CD14-positive monocyte (primary cell): ENCODE data around the gene DSCAML1. TPM values are rescaled to one million over a fixed set of nuclear protein-coding genes. Genes with fewer than 3 reads are reported as not detected.
A peak's percentile ranks its signal among the peaks of the same experiment; 100 is the strongest.

Experiments
- DNase-seq, 3 donors: peaks; one replicate each; pipeline ENCODE4 v3.0.0-alpha.2; 2011 to 2022
- H2AFZ ChIP-seq: 2 replicates; pipeline ENCODE4 v1.6.0; 2012; ENCODE audit warnings: mild to moderate bottlenecking, low read depth, low read length, inconsistent platforms; ENCODE audit not compliant: insufficient read depth, poor library complexity, severe bottlenecking
- H3K27ac ChIP-seq, 2 donors: 1 replicate in 1 of 2; 2 replicates in 1 of 2; pipeline ENCODE4 v1.5.1; 2012 to 2013; ENCODE audit warnings: low read length in 2 of 2, control low read depth in 1 of 2, inconsistent platforms in 1 of 2, low read depth in 1 of 2, mild to moderate bottlenecking in 1 of 2
- H3K27me3 ChIP-seq, 2 donors: one replicate each; pipeline versions ENCODE4 v1.6.0 to v1.6.1; 2011 to 2013; ENCODE audit warnings: low read length in 2 of 2; ENCODE audit not compliant: control insufficient read depth in 2 of 2, insufficient read depth in 2 of 2
- H3K36me3 ChIP-seq, 2 donors: replicated peaks in 1 of 2; 1 replicate in 1 of 2; 2 replicates in 1 of 2; pipeline versions ENCODE4 v1.5.1 to v1.6.1; 2012 to 2013; ENCODE audit warnings: low read length in 2 of 2, control low read depth in 1 of 2, inconsistent platforms in 1 of 2, mild to moderate bottlenecking in 1 of 2; ENCODE audit not compliant: insufficient read depth in 2 of 2, control insufficient read depth in 1 of 2
- H3K4me1 ChIP-seq, 2 donors: 1 replicate in 1 of 2; 2 replicates in 1 of 2; pipeline versions ENCODE4 v1.5.1 to v1.6.1; 2012 to 2013; ENCODE audit warnings: low read length in 2 of 2, control low read depth in 1 of 2, inconsistent platforms in 1 of 2, mild to moderate bottlenecking in 1 of 2, moderate library complexity in 1 of 2; ENCODE audit not compliant: insufficient read depth in 2 of 2, control insufficient read depth in 1 of 2
- H3K4me2 ChIP-seq: replicated peaks from 2 replicates; pipeline ENCODE3; 2012; ENCODE audit warnings: low read length, moderate library complexity, mild to moderate bottlenecking; ENCODE audit not compliant: poor library complexity, severe bottlenecking; ENCODE audit errors: extremely low read depth
- H3K4me3 ChIP-seq, 3 experiments: fragments of 200-600 bp in 1 of 3; sonication (generic) in 1 of 3; replicated peaks in 1 of 3; 1 replicate in 2 of 3; 2 replicates in 1 of 3; pipeline ENCODE4 v1.5.1; 2011 to 2013; ENCODE audit warnings: low read length in 3 of 3, mild to moderate bottlenecking in 3 of 3, control low read depth in 2 of 3, low read depth in 2 of 3, inconsistent platforms in 1 of 3, moderate library complexity in 1 of 3
- H3K79me2 ChIP-seq: 2 replicates; pipeline ENCODE4 v1.6.0; 2012; ENCODE audit warnings: mild to moderate bottlenecking, control low read depth, inconsistent platforms, low read length, moderate library complexity; ENCODE audit not compliant: insufficient read depth
- H3K9ac ChIP-seq: 2 replicates; pipeline ENCODE4 v1.6.0; 2017; ENCODE audit warnings: low read length, mild to moderate bottlenecking; ENCODE audit not compliant: insufficient read depth, poor library complexity, severe bottlenecking
- H3K9me3 ChIP-seq, 2 donors: replicated peaks in 1 of 2; 1 replicate in 1 of 2; 2 replicates in 1 of 2; pipeline versions ENCODE4 v1.5.1 to v1.6.1; 2012 to 2013; ENCODE audit warnings: low read length in 2 of 2, control low read depth in 1 of 2; ENCODE audit not compliant: control insufficient read depth in 1 of 2, insufficient read depth in 1 of 2
- H4K20me1 ChIP-seq: 2 replicates; pipeline ENCODE4 v1.6.0; 2012; ENCODE audit warnings: mild to moderate bottlenecking, low read length, control low read depth, moderate library complexity; ENCODE audit not compliant: insufficient read depth
- H3K27ac Mint-ChIP-seq, 7 donors: one replicate each; pipeline ENCODE4 v1.8.0; 2020; ENCODE audit warnings: mild to moderate bottlenecking in 7 of 7, mixed read lengths in 7 of 7, moderate library complexity in 6 of 7, inconsistent platforms in 2 of 7
- H3K27me3 Mint-ChIP-seq, 3 donors: one replicate each; pipeline ENCODE4 v1.8.0; 2021 to 2022; ENCODE audit warnings: low read depth in 3 of 3, mild to moderate bottlenecking in 3 of 3, mixed read lengths in 3 of 3, moderate library complexity in 3 of 3, inconsistent platforms in 1 of 3
- H3K36me3 Mint-ChIP-seq, 2 donors: one replicate each; pipeline ENCODE4 v1.8.0; 2020; ENCODE audit warnings: mixed read lengths in 2 of 2, inconsistent platforms in 1 of 2, mild to moderate bottlenecking in 1 of 2
- H3K4me1 Mint-ChIP-seq: one replicate; pipeline ENCODE4 v1.8.0; 2020; ENCODE audit warnings: mild to moderate bottlenecking, mixed read lengths
- H3K4me3 Mint-ChIP-seq, 2 donors: one replicate each; pipeline ENCODE4 v1.8.0; 2020; ENCODE audit warnings: mild to moderate bottlenecking in 2 of 2, mixed read lengths in 2 of 2, moderate library complexity in 1 of 2
- H3K9me3 Mint-ChIP-seq, 7 donors: one replicate each; pipeline ENCODE4 v1.8.0; 2020 to 2022; ENCODE audit warnings: mixed read lengths in 7 of 7, mild to moderate bottlenecking in 6 of 7, moderate library complexity in 6 of 7, inconsistent platforms in 2 of 7
- WGBS: methylation state at CpG from one replicate; pipeline ENCODE4 v1.1.5; 2013; ENCODE audit warnings: missing lambda C conversion rate; ENCODE audit not compliant: insufficient coverage; 5-methylcytosine and 5-hydroxymethylcytosine counted together
- intact Hi-C, 2 donors: fragments of 100-400 bp; cut with micrococcal nuclease; formaldehyde crosslinking; loops; one replicate each; pipeline versions ENCODE4 v1.15.0 to v1.15.1; 2023
- polyA plus RNA-seq, 3 donors: library from polyadenylated mRNA; depleted of rRNA in 1 of 3; unstranded in 2 of 3; stranded (reverse) in 1 of 3; fragments of 300-500 nt in 2 of 3; fragments of >200 nt in 1 of 3; fragmentation: Illumina TruSeq in 2 of 3; gene quantifications; 1 replicate in 2 of 3; 2 replicates in 1 of 3; pipeline ENCODE4 v1.2.3, GENCODE V29; 2012 to 2021
- TF ChIP-seq, protein P1 (sequence below): fragments of 200-600 bp; IDR thresholded peaks from one replicate; pipeline ENCODE4 v1.8.0; 2022; ENCODE audit warnings: antibody characterized with exemption, mild to moderate bottlenecking

DSCAML1 gene
- polyA plus RNA-seq, 3 donors = not detected

DNA sequence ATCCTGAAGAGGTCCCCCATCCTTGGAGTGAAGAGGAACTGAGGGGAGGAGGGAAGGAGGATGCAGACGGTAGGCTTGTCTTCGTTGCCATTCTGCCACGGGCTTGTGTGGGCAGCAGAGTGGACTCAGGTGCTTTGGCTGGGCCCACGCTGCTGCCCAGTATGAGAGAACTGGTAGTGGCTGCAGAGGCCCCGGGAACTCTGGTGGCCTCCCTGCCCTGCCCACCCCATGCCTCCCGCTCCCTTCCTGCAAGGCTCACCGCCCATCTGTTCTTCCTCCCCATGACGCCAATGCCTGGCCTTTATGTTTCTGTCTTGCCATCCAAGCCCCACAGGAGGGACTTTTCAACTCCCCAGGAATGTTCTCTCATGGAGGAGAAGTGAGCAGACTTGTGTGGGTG lies 157.4 kb downstream of the DSCAML1 start:
- Histone ChIP-seq H3K9me3 (no peaks in the 10 kb centered on the region), H3K79me2 (no peaks in the 10 kb centered on the region), H3K27me3 (no peaks in the 10 kb centered on the region), H2AFZ (no peak overlapping the region), H3K27ac (no peak overlapping the region), H3K4me2 (no peak overlapping the region), H4K20me1 (no peaks in the 10 kb centered on the region), H3K4me1 (no peaks in the 10 kb centered on the region), H3K36me3 (no peaks in the 10 kb centered on the region), H3K4me3 (no peak overlapping the region), H3K9ac (no peak overlapping the region)
- Mint-ChIP-seq H3K4me1 (no peaks in the 10 kb centered on the region), H3K27ac (peak overlapping the region in 1 of 7 donors; percentile 15), H3K36me3 (no peaks in the 10 kb centered on the region), H3K4me3 (no peak overlapping the region), H3K9me3 (peaks cover 0 to 2% (median 0%) of the 10 kb centered on the region in 7 donors), H3K27me3 (peaks cover 7 to 13% (median 8%) of the 10 kb centered on the region in 3 donors)
- WGBS = 83% methylated on average over 5 of the region's 8 CpGs
- TF ChIP-seq, protein P1, sequence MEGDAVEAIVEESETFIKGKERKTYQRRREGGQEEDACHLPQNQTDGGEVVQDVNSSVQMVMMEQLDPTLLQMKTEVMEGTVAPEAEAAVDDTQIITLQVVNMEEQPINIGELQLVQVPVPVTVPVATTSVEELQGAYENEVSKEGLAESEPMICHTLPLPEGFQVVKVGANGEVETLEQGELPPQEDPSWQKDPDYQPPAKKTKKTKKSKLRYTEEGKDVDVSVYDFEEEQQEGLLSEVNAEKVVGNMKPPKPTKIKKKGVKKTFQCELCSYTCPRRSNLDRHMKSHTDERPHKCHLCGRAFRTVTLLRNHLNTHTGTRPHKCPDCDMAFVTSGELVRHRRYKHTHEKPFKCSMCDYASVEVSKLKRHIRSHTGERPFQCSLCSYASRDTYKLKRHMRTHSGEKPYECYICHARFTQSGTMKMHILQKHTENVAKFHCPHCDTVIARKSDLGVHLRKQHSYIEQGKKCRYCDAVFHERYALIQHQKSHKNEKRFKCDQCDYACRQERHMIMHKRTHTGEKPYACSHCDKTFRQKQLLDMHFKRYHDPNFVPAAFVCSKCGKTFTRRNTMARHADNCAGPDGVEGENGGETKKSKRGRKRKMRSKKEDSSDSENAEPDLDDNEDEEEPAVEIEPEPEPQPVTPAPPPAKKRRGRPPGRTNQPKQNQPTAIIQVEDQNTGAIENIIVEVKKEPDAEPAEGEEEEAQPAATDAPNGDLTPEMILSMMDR = no peak
- intact Hi-C loops = no loop called here
- DNase-seq = no peak

GRCh38 chr11:117638911-117639543 lies 158.0 kb downstream of the DSCAML1 start:
- intact Hi-C loops = no loop called here
- TF ChIP-seq, protein P1 = no peak
- Mint-ChIP-seq H3K9me3 (peaks cover 0 to 2% (median 0%) of the 10 kb centered on the region in 7 donors), H3K27me3 (peaks cover 7 to 14% (median 10%) of the 10 kb centered on the region in 3 donors), H3K4me1 (no peaks in the 10 kb centered on the region), H3K36me3 (no peaks in the 10 kb centered on the region), H3K4me3 (no peak overlapping the region), H3K27ac (peak overlapping the region in 1 of 7 donors; percentile 15)
- DNase-seq = no peak
- H3K9ac ChIP-seq = no peak overlapping the region
- H3K27me3 ChIP-seq = no peaks in the 10 kb centered on the region
- H3K9me3 ChIP-seq = no peaks in the 10 kb centered on the region
- WGBS = 92% methylated on average over 1 of the region's 2 CpGs
- H3K27ac ChIP-seq = no peak overlapping the region
- no peaks in the 10 kb centered on the region for H3K4me1 ChIP-seq
- no peak overlapping the region for H3K4me2 ChIP-seq
- no peaks in the 10 kb centered on the region for H3K79me2 ChIP-seq
- H3K4me3 ChIP-seq = no peak overlapping the region
- no peaks in the 10 kb centered on the region for H3K36me3 ChIP-seq
- H2AFZ ChIP-seq = no peak overlapping the region
- no peaks in the 10 kb centered on the region for H4K20me1 ChIP-seq
